ENCODE results near the gene GMPS. TPM values are rescaled to one million over a fixed set of nuclear protein-coding genes. Genes with fewer than 3 reads are reported as not detected.

Gene GMPS
- total and polyA plus RNA-seq, 2 of the 4 experiments (the other 2 are of a cell fraction): 33.9 to 52.5 TPM

- H2BK5ac ChIP-seq (ENCODE audit: low read depth, low read length, poor library complexity, severe bottlenecking): no peak overlapping the region
- in situ Hi-C loops (cut with MboI; ENCODE audit: low sequenced_read_pairs) (no loop called here), dilution Hi-C loops (cut with HindIII; ENCODE audit: low sequenced_read_pairs, unreplicated experiment) (no loop called here), intact Hi-C loops (cut with micrococcal nuclease) (no loop called here)
- no peak overlapping the region for H3K27ac ChIP-seq (ENCODE audit: insufficient read depth, low read length)
- no peak overlapping the region for H3K4ac ChIP-seq (ENCODE audit: low read depth, low read length)
- H2BK20ac ChIP-seq (ENCODE audit: low read depth, low read length): no peak overlapping the region
- no peak overlapping the region for H3K14ac ChIP-seq (replicated peaks; ENCODE audit: low read depth, low read length)
- H3K9ac ChIP-seq (ENCODE audit: low read depth, low read length): no peak overlapping the region
- no peaks in the 10 kb centered on the region for H4K20me1 ChIP-seq (ENCODE audit: insufficient read depth, low read length)
- no peak overlapping the region for H3K18ac ChIP-seq (ENCODE audit: low read depth, low read length)
- H4K91ac ChIP-seq (ENCODE audit: insufficient read depth, low read depth, low read length): no peak overlapping the region
- H4K8ac ChIP-seq (ENCODE audit: low read depth in 2 of 2, low read length in 2 of 2): no peak overlapping the region
- CTCF ChIA-PET: interaction anchor here (0.5 to 0.7 kb wide), 2 partner anchors 8 to 34 kb away, joined by 3 to 5 read pairs; no protein-coding TSS in a partner anchor
- DNase-seq (no peak), ATAC-seq (ENCODE audit: low read depth) (no peak)
- H2AFZ ChIP-seq (replicated peaks; ENCODE audit: low read length, poor library complexity): no peak overlapping the region
- H2AK5ac ChIP-seq (ENCODE audit: low read depth, low read length): no peak overlapping the region
- H2BK120ac ChIP-seq (ENCODE audit: low read depth, low read length): no peak overlapping the region
- no peaks in the 10 kb centered on the region for H3K27me3 ChIP-seq (ENCODE audit: control insufficient read depth, insufficient read depth, low read length)
- H2BK15ac ChIP-seq (ENCODE audit: low read depth, low read length): no peak overlapping the region
- peaks cover 29% of the 10 kb centered on the region for H3K36me3 ChIP-seq (ENCODE audit: control insufficient read depth, insufficient read depth, low read length)
- H3K4me1 ChIP-seq (ENCODE audit: control insufficient read depth, insufficient read depth, low read length): 0 out of 2 replicates have a peak, but pooled peaks cover 1% of the 10 kb centered on the region
- H2AK9ac ChIP-seq (replicated peaks; ENCODE audit: low read depth, low read length, poor library complexity): no peak overlapping the region
- POLR2A ChIA-PET (ENCODE audit: unreplicated experiment): no interaction called here
- no peak overlapping the region for H3K4me3 ChIP-seq (ENCODE audit: insufficient read depth, low read depth, low read length)
- peaks cover 8% of the 10 kb centered on the region; the same call in 1 of the 2 replicates for H3K9me1 ChIP-seq (ENCODE audit: insufficient read depth, low read length)
- TF ChIP-seq SMC3 (IDR thresholded peaks at IDR 0.05; ENCODE audit: low read depth, low read length): no peak
- TF ChIP-seq RFX5 (IDR thresholded peaks at IDR 0.05; ENCODE audit: low read depth, low read length): no peak
- TF ChIP-seq BHLHE40 (IDR thresholded peaks at IDR 0.05; ENCODE audit: low read depth, low read length): no peak
- no peak for TF ChIP-seq CEBPB (IDR thresholded peaks at IDR 0.05; ENCODE audit: low read depth, low read length)
- TF ChIP-seq NFE2L2 (IDR thresholded peaks at IDR 0.05; ENCODE audit: low read depth, low read length): no peak
- no peak for TF ChIP-seq MXI1 (IDR thresholded peaks at IDR 0.05; ENCODE audit: borderline replicate concordance, low read depth, low read length)
- TF ChIP-seq USF2 (IDR thresholded peaks at IDR 0.05; ENCODE audit: low read depth, low read length): no peak
- H4K5ac ChIP-seq (ENCODE audit: low read depth, low read length): no peak overlapping the region
- no peak overlapping the region for H3K23ac ChIP-seq (ENCODE audit: low read depth, low read length)
- no peak overlapping the region for H3K4me2 ChIP-seq (ENCODE audit: low read depth, low read length)
- no TSS peak for BruUV-seq (replicated peaks)
- no peaks in the 10 kb centered on the region for H3K9me3 ChIP-seq (ENCODE audit: control insufficient read depth, insufficient read depth, low read length)
- H3K56ac ChIP-seq (ENCODE audit: extremely low read depth, insufficient read depth, low read length): no peak overlapping the region
- H3K79me1 ChIP-seq (ENCODE audit: low read depth in 1 of 2, low read length in 2 of 2): peaks cover 6 to 17% of the 10 kb centered on the region in 2 experiments; a peak in 3 of 4 replicates
Observed at GRCh38 chr3:155912090-155912489, 41.6 kb downstream of the GMPS start.
